SK-N-SH (cell line): ENCODE data around the gene KCTD11. TPM values are rescaled to one million over a fixed set of nuclear protein-coding genes. Genes with fewer than 3 reads are reported as not detected.

Source experiments
- CTCF ChIA-PET: fragments of 300-600, 350-600 bp; formaldehyde crosslinking; extraction: SDS; loops from one replicate; lab custom pipeline; 2021; lab: Yijun Ruan, JAX
- POLR2A ChIA-PET: fragments of 350-600 bp; sonication (Branson Sonifier 250); formaldehyde crosslinking; extraction: SDS; loops from one replicate; lab custom pipeline; 2020; ENCODE audit warnings: antibody characterized with exemption, inconsistent platforms; lab: Yijun Ruan, JAX
- DNase-seq: peaks from one replicate; pipeline ENCODE4 v3.0.0; 2012
- H2AFZ ChIP-seq: fragments of 200-600 bp; sonication (generic); 2 replicates; pipeline ENCODE4 v1.8.1; 2016; ENCODE audit warnings: antibody characterized with exemption, mild to moderate bottlenecking, low read depth
- H3F3A ChIP-seq: fragments of 200-600 bp; sonication (generic); replicated peaks from 2 replicates; pipeline ENCODE3; 2016; ENCODE audit warnings: antibody characterized with exemption, mild to moderate bottlenecking; ENCODE audit not compliant: insufficient read depth
- H3K27ac ChIP-seq, 2 experiments: fragments of 200-500 bp in 1 of 2; fragments of 200-600 bp in 1 of 2; sonication (Bioruptor generic) in 1 of 2; sonication (generic), shearing (Covaris generic) in 1 of 2; 2 replicates each; pipeline versions ENCODE4 v1.5.1 to v1.6.1; 2014 to 2016; ENCODE audit warnings: low read depth in 2 of 2, inconsistent platforms in 1 of 2, low read length in 1 of 2, mild to moderate bottlenecking in 1 of 2, mixed read lengths in 1 of 2
- H3K27me3 ChIP-seq: fragments of 200-600 bp; sonication (generic), shearing (Covaris generic); 2 replicates; pipeline ENCODE4 v1.6.1; 2016; ENCODE audit warnings: mixed run types; ENCODE audit not compliant: insufficient read depth
- H3K36me3 ChIP-seq, 2 experiments: fragments of 200-500 bp in 1 of 2; fragments of 200-600 bp in 1 of 2; sonication (Bioruptor generic) in 1 of 2; sonication (generic) in 1 of 2; replicated peaks in 1 of 2; 2 replicates each; pipeline versions ENCODE3 to v1.5.1; 2014 to 2016; ENCODE audit warnings: low read length in 1 of 2, mild to moderate bottlenecking in 1 of 2; ENCODE audit not compliant: insufficient read depth in 2 of 2, control insufficient read depth in 1 of 2
- H3K4me1 ChIP-seq, 2 experiments: fragments of 200-500 bp in 1 of 2; fragments of 200-600 bp in 1 of 2; sonication (Bioruptor generic) in 1 of 2; sonication (generic), shearing (Covaris generic) in 1 of 2; 2 replicates each; pipeline versions ENCODE4 v1.5.1 to v1.6.1; 2014 to 2016; ENCODE audit warnings: low read depth in 1 of 2, low read length in 1 of 2, mixed run types in 1 of 2; ENCODE audit not compliant: insufficient read depth in 2 of 2, control insufficient read depth in 1 of 2
- H3K4me2 ChIP-seq: fragments of 200-600 bp; sonication (generic), shearing (Covaris generic); 2 replicates; pipeline ENCODE4 v1.6.1; 2017; ENCODE audit warnings: mixed run types
- H3K4me3 ChIP-seq, 2 experiments: fragments of 200-500 bp in 1 of 2; fragments of 200-600 bp in 1 of 2; sonication (Bioruptor generic) in 1 of 2; sonication (generic), shearing (Covaris generic) in 1 of 2; 2 replicates each; pipeline versions ENCODE4 v1.5.1 to v1.8.1; 2014 to 2016; ENCODE audit warnings: low read depth in 2 of 2, inconsistent platforms in 1 of 2, low read length in 1 of 2, mild to moderate bottlenecking in 1 of 2, mixed read lengths in 1 of 2, moderate library complexity in 1 of 2
- H3K79me2 ChIP-seq: fragments of 200-600 bp; sonication (generic); 2 replicates; pipeline ENCODE4 v1.8.1; 2017; ENCODE audit warnings: mild to moderate bottlenecking; ENCODE audit not compliant: insufficient read depth
- H3K9ac ChIP-seq: fragments of 200-600 bp; sonication (generic); 2 replicates; pipeline ENCODE4 v1.6.1; 2017; ENCODE audit warnings: mixed run types
- H3K9me2 ChIP-seq: fragments of 200-600 bp; sonication (generic); 2 replicates; pipeline ENCODE4 v1.6.1; 2017; ENCODE audit warnings: mixed run types
- H3K9me3 ChIP-seq: fragments of 200-600 bp; sonication (generic); 2 replicates; pipeline ENCODE4 v1.6.1; 2017; ENCODE audit warnings: mixed run types, mild to moderate bottlenecking, moderate library complexity
- H4K20me1 ChIP-seq: fragments of 200-600 bp; sonication (generic); 2 replicates; pipeline ENCODE4 v1.6.1; 2017; ENCODE audit warnings: mild to moderate bottlenecking, mixed run types; ENCODE audit not compliant: insufficient read depth
- CTCF ChIP-seq: fragments of 200-600 bp; sonication (generic); IDR thresholded peaks from 2 replicates; pipeline ENCODE4 v1.6.1; 2017; ENCODE audit warnings: antibody characterized with exemption, mild to moderate bottlenecking, moderate library complexity
- FOXM1 ChIP-seq: IDR thresholded peaks from 2 replicates; pipeline ENCODE4 v1.4.0; 2012; ENCODE audit warnings: low read depth, mild to moderate bottlenecking
- IRF3 ChIP-seq: fragments of 150-350 bp; IDR thresholded peaks from 2 replicates; pipeline ENCODE4 v1.6.1; 2016; ENCODE audit warnings: mild to moderate bottlenecking, low read depth, low read length
- JUND ChIP-seq: IDR thresholded peaks from 2 replicates; pipeline ENCODE4 v1.4.0; 2012
- MAX ChIP-seq: IDR thresholded peaks from 2 replicates; pipeline ENCODE4 v1.4.0; 2012; ENCODE audit warnings: low read depth
- NFIC ChIP-seq: IDR thresholded peaks from 2 replicates; pipeline ENCODE4 v1.4.0; 2012; ENCODE audit warnings: borderline replicate concordance
- NRF1 ChIP-seq: IDR thresholded peaks from 2 replicates; pipeline ENCODE4 v1.6.1; 2012; ENCODE audit warnings: low read depth, mild to moderate bottlenecking, low read length
- RCOR1 ChIP-seq: fragments of 150-350 bp; IDR thresholded peaks from 2 replicates; pipeline ENCODE4 v1.6.1; 2017; ENCODE audit warnings: antibody characterized with exemption, low read length
- REST ChIP-seq: IDR thresholded peaks from 2 replicates; pipeline ENCODE4 v1.6.1; 2012; ENCODE audit warnings: mild to moderate bottlenecking, low read depth, low read length, moderate library complexity
- RFX5 ChIP-seq: IDR thresholded peaks from 2 replicates; pipeline ENCODE4 v1.6.1; 2012; ENCODE audit warnings: mild to moderate bottlenecking, improper control_type of control experiment, low read length
- RXRA ChIP-seq: IDR thresholded peaks from 2 replicates; pipeline ENCODE4 v1.4.0; 2012; ENCODE audit warnings: low read depth, mild to moderate bottlenecking, borderline replicate concordance
- SIN3A ChIP-seq: IDR thresholded peaks from 2 replicates; pipeline ENCODE4 v1.6.1; 2012; ENCODE audit warnings: low read depth, mild to moderate bottlenecking, low read length, moderate library complexity, borderline replicate concordance
- SMC3 ChIP-seq: IDR thresholded peaks from 2 replicates; pipeline ENCODE4 v1.6.1; 2012; ENCODE audit warnings: low read depth, low read length, improper control_type of control experiment
- TAF1 ChIP-seq: IDR thresholded peaks from 2 replicates; pipeline ENCODE4 v1.6.1; 2012; ENCODE audit warnings: low read depth, mild to moderate bottlenecking, low read length, moderate library complexity, borderline replicate concordance
- TCF12 ChIP-seq: IDR thresholded peaks from 2 replicates; pipeline ENCODE4 v1.4.0; 2012
- TEAD4 ChIP-seq: IDR thresholded peaks from 2 replicates; pipeline ENCODE4 v1.4.0; 2012; ENCODE audit warnings: mild to moderate bottlenecking, borderline replicate concordance; ENCODE audit not compliant: insufficient read depth
- USF1 ChIP-seq: IDR thresholded peaks from 2 replicates; pipeline ENCODE4 v1.4.0; 2012; ENCODE audit warnings: low read depth, borderline replicate concordance
- USF2 ChIP-seq: fragments of 150-350 bp; IDR thresholded peaks from 2 replicates; pipeline ENCODE4 v1.6.1; 2017; ENCODE audit warnings: antibody characterized with exemption, low read length, low read depth, borderline replicate concordance
- YY1 ChIP-seq: IDR thresholded peaks from 2 replicates; pipeline ENCODE4 v1.4.0; 2012; ENCODE audit warnings: low read depth, mild to moderate bottlenecking
- ZBTB33 ChIP-seq: IDR thresholded peaks from 2 replicates; pipeline ENCODE4 v1.4.0; 2012; ENCODE audit warnings: low read depth, borderline replicate concordance
- WGBS: methylation state at CpG from one replicate; pipeline ENCODE4 v1.1.6; 2017; ENCODE audit warnings: low lambda C conversion rate; 5-methylcytosine and 5-hydroxymethylcytosine counted together
- polyA plus RNA-seq, 3 experiments: library from polyadenylated mRNA; depleted of rRNA; stranded (reverse); fragments of >200 nt; gene quantifications; 2 replicates each; pipeline ENCODE4 v1.2.3, GENCODE V29; 2012

Gene KCTD11
- polyA plus RNA-seq, 1 of the 3 experiments (the other 2 are of a cell fraction) = 9.5 TPM

GRCh38 chr17:7314719-7315569 is 37.0 kb upstream of the KCTD11 start, which contains the start of gene GPS2:
GPS2 (minus strand) TSS chr17:7315360; CDS start chr17:7315052, 308 bp downstream.
- H3K79me2 ChIP-seq = peaks cover 45% of the 10 kb centered on the region
- TF ChIP-seq RXRA (no peak), NRF1 (no peak), SIN3A (peak; percentile 93), RFX5 (no peak), TCF12 (peak; percentile 13; the same call in 1 of the 2 replicates), YY1 (peak; percentile 66), TEAD4 (no peak), FOXM1 (no peak), REST (peak; percentile 94), USF2 (no peak), TAF1 (peak; percentile 74), MAX (peak; percentile 90), ZBTB33 (peak; percentile 50; the same call in 1 of the 2 replicates), SMC3 (no peak), RCOR1 (no peak), JUND (no peak; the same call in 1 of the 2 replicates), USF1 (peak; percentile 58), IRF3 (no peak), CTCF (no peak), NFIC (no peak)

More at GRCh38 chr17:7314719-7315569, 37.0 kb upstream of the KCTD11 start, which contains the start of gene GPS2:
- Histone ChIP-seq H3K9me3 (no peaks in the 10 kb centered on the region), H3K4me1 (peaks cover 14 to 39% of the 10 kb centered on the region in 2 experiments), H3K36me3 (peaks cover 50 to 54% of the 10 kb centered on the region in 2 experiments), H3K4me2 (peak within 1 kb of the TSS; percentile 99), H3K27ac (peak within 1 kb of the TSS; percentile 76 to 90), H2AFZ (peak within 1 kb of the TSS; percentile 86), H3K9ac (peak within 1 kb of the TSS; percentile 80), H3F3A (peaks cover 48% of the 10 kb centered on the region), H4K20me1 (peaks cover 45% of the 10 kb centered on the region), H3K27me3 (no peaks in the 10 kb centered on the region), H3K9me2 (no peaks in the 10 kb centered on the region), H3K4me3 (peak within 1 kb of the TSS; percentile 88 to 94)
- CTCF ChIA-PET = interaction anchor here (0.9 to 2.9 kb wide), 7 partner anchors 10 to 246 kb away, joined by 3 to 12 read pairs (median 3); no protein-coding TSS in a partner anchor
- peak; percentile 97 for DNase-seq
- POLR2A ChIA-PET = interaction anchor here (0.6 to 2.6 kb wide), 2 partner anchors 14 to 68 kb away, joined by 3 to 11 read pairs; partner anchors contain the start of gene NEURL4
- 4% methylated on average over 6 of the region's 95 CpGs for WGBS
